ENCODE results near the gene ERP44.

- TF ChIP-seq EZH2phosphoT487 (IDR thresholded peaks at IDR 0.05; ENCODE audit: borderline replicate concordance, low read depth) = no peak
- no peak for TF ChIP-seq CHD2 (IDR thresholded peaks at IDR 0.05; ENCODE audit: low read length, partially characterized antibody)
- TF ChIP-seq REST (IDR thresholded peaks at IDR 0.05; ENCODE audit: low read depth, low read length) = no peak
- no peak for TF ChIP-seq CTCF (IDR thresholded peaks at IDR 0.05)
- no peak for TF ChIP-seq USF2 (IDR thresholded peaks at IDR 0.05; ENCODE audit: borderline replicate concordance, low read depth, low read length)
- TF ChIP-seq NRF1 (IDR thresholded peaks at IDR 0.05; ENCODE audit: low read depth, low read length) = no peak
- no peak for TF ChIP-seq SMC3 (IDR thresholded peaks at IDR 0.05; ENCODE audit: low read depth, low read length)
- no peak for TF ChIP-seq POLR2AphosphoS5 (IDR thresholded peaks at IDR 0.05; ENCODE audit: low read depth, low read length)
- TF ChIP-seq PBX3 (IDR thresholded peaks at IDR 0.05) = no peak
- no peak for TF ChIP-seq YY1 (IDR thresholded peaks at IDR 0.05; ENCODE audit: low read depth)
- no peak for TF ChIP-seq NFIC (IDR thresholded peaks at IDR 0.05; ENCODE audit: borderline replicate concordance)
- TF ChIP-seq SIN3A (IDR thresholded peaks at IDR 0.05; ENCODE audit: borderline replicate concordance, low read depth, low read length) = no peak
- no peak for TF ChIP-seq MAX (IDR thresholded peaks at IDR 0.05; ENCODE audit: low read depth)
These were observed 12.6 kb downstream of the ERP44 start for GRCh38 chr9:100086097-100086635.

Data from SK-N-SH (cell line).